Breast epithelium (tissue), 3 donors: ENCODE measurements around the gene PRTN3.

Experiments
- POLR2AphosphoS5 ChIP-seq, 3 donors: sonication (generic); formaldehyde crosslinking; IDR thresholded peaks; one replicate each; pipeline ENCODE4 v1.6.1; 2017; ENCODE audit warnings: antibody characterized with exemption in 3 of 3
- TF ChIP-seq, protein P1 (sequence below), 3 donors: fragments of 450-650 bp; IDR thresholded peaks; one replicate each; pipeline ENCODE4 v1.5.1; 2016 to 2017; ENCODE audit warnings: antibody characterized with exemption in 3 of 3, mild to moderate bottlenecking in 3 of 3, moderate library complexity in 3 of 3

DNA sequence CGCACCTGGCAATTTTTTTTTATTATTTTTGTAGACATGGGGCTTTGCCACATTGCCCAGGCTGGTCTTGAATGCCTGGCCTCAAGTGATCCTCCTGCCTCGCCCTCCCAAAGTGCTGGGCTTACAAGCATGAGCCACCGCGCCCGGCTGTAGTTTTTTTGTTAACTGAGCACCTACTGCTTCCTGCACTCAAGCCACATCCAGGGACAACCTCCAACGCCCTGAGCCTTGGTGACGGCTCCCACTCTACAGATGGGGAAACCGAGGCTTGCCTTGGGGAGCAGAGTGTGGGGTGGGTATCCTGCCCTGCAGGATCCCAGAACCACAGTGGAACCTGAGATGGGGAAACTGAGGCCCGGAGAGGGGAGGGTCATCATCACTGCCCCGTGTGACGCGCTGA, 14.3 kb downstream of the PRTN3 start:
- no peak for TF ChIP-seq POLR2AphosphoS5 (IDR thresholded peaks at IDR 0.05)
- TF ChIP-seq, protein P1, sequence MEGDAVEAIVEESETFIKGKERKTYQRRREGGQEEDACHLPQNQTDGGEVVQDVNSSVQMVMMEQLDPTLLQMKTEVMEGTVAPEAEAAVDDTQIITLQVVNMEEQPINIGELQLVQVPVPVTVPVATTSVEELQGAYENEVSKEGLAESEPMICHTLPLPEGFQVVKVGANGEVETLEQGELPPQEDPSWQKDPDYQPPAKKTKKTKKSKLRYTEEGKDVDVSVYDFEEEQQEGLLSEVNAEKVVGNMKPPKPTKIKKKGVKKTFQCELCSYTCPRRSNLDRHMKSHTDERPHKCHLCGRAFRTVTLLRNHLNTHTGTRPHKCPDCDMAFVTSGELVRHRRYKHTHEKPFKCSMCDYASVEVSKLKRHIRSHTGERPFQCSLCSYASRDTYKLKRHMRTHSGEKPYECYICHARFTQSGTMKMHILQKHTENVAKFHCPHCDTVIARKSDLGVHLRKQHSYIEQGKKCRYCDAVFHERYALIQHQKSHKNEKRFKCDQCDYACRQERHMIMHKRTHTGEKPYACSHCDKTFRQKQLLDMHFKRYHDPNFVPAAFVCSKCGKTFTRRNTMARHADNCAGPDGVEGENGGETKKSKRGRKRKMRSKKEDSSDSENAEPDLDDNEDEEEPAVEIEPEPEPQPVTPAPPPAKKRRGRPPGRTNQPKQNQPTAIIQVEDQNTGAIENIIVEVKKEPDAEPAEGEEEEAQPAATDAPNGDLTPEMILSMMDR (IDR thresholded peaks at IDR 0.05), result no peak
